GM12878 (cell line): ENCODE data around the gene BDH1. TPM values are rescaled to one million over a fixed set of nuclear protein-coding genes. Genes with fewer than 3 reads are reported as not detected.

Experiments used
- ATAC-seq: fragments of 200-7000 bp; cut with Tn5 transposase; 3 replicates; pipeline ENCODE4 v1.9.1; 2020; ENCODE audit warnings: mild to moderate bottlenecking, moderate library complexity
- BruUV-seq: library from RNA; stranded (reverse); fragments of 400-500 nt; replicated peaks from 2 replicates; lab custom pipeline; 2021; lab: Mats Ljungman, UMichigan
- CTCF ChIA-PET: fragments of 300-600 bp; sonication (Branson Sonifier 250); formaldehyde crosslinking; extraction: SDS; loops from one replicate; lab custom pipeline; 2021; ENCODE audit warnings: inconsistent platforms; lab: Yijun Ruan, JAX
- POLR2A ChIA-PET: fragments of 350-600 bp; formaldehyde crosslinking; extraction: SDS; loops from one replicate; lab custom pipeline; 2021; ENCODE audit warnings: inconsistent platforms; lab: Charles Lee
- RAD21 ChIA-PET: fragments of 300-600 bp; sonication (Branson Sonifier 250); formaldehyde crosslinking; loops from one replicate; lab custom pipeline; 2023; ENCODE audit warnings: antibody characterized with exemption; ENCODE audit not compliant: unreplicated experiment; lab: Charles Lee
- SMC1A ChIA-PET: fragments of 300-600 bp; sonication (Branson Sonifier 250); formaldehyde crosslinking; loops from one replicate; lab custom pipeline; 2023; ENCODE audit not compliant: unreplicated experiment, uncharacterized antibody; lab: Charles Lee
- DNase-seq: peaks from one replicate; pipeline ENCODE4 v3.0.0-alpha.2; 2011; ENCODE audit warnings: low read depth, low spot score
- FAIRE-seq: peaks from 3 replicates; lab custom pipeline; 2011; peaks lifted over from hg19 to GRCh38; lab: Jason Lieb, UNC
- H2AFZ ChIP-seq: 2 replicates; pipeline ENCODE4 v1.6.0; 2011; ENCODE audit warnings: low read depth, low read length, control low read depth; ENCODE audit not compliant: control insufficient read depth
- H3K27ac ChIP-seq: 2 replicates; pipeline ENCODE4 v1.5.1; 2011; ENCODE audit warnings: control low read depth; ENCODE audit not compliant: control insufficient read depth, insufficient read depth
- H3K27me3 ChIP-seq, 2 experiments: replicated peaks in 1 of 2; 2 replicates each; pipeline versions ENCODE4 v1.6.0 to v1.6.1; 2011; ENCODE audit warnings: low read length in 1 of 2; ENCODE audit not compliant: control insufficient read depth in 2 of 2, insufficient read depth in 2 of 2
- H3K36me3 ChIP-seq, 2 experiments: 2 replicates each; pipeline ENCODE4 v1.5.1; 2011; ENCODE audit warnings: low read length in 1 of 2; ENCODE audit not compliant: control insufficient read depth in 2 of 2, insufficient read depth in 2 of 2
- H3K4me1 ChIP-seq: 2 replicates; pipeline ENCODE4 v1.6.1; 2011; ENCODE audit warnings: mild to moderate bottlenecking, low read length, moderate library complexity, mixed read lengths; ENCODE audit not compliant: control insufficient read depth, insufficient read depth
- H3K4me2 ChIP-seq: 2 replicates; pipeline ENCODE4 v1.6.0; 2011; ENCODE audit warnings: control low read depth; ENCODE audit not compliant: control insufficient read depth, insufficient read depth
- H3K4me3 ChIP-seq: fragments of 200-600 bp; sonication (generic); 2 replicates; pipeline ENCODE4 v1.5.1; 2016
- H3K79me2 ChIP-seq: 2 replicates; pipeline ENCODE4 v1.6.0; 2011; ENCODE audit warnings: low read length; ENCODE audit not compliant: control insufficient read depth, insufficient read depth
- H3K9ac ChIP-seq: 2 replicates; pipeline ENCODE4 v1.8.0; 2011; ENCODE audit warnings: low read length, control low read depth, mixed read lengths; ENCODE audit not compliant: control insufficient read depth, insufficient read depth
- H3K9me3 ChIP-seq: replicated peaks from 3 replicates; pipeline ENCODE4 v1.5.1; 2011; ENCODE audit warnings: mild to moderate bottlenecking, low read length; ENCODE audit not compliant: control insufficient read depth, insufficient read depth
- H4K20me1 ChIP-seq: 2 replicates; pipeline ENCODE4 v1.6.0; 2011; ENCODE audit not compliant: control insufficient read depth, insufficient read depth
- ASH2L ChIP-seq: fragments of 300-600, 200-600 bp; sonication (generic); IDR thresholded peaks from 2 replicates; pipeline ENCODE4 v1.6.1; 2017; ENCODE audit warnings: low read depth, mild to moderate bottlenecking, borderline replicate concordance
- BMI1 ChIP-seq: fragments of 450-650 bp; IDR thresholded peaks from 2 replicates; pipeline ENCODE4 v1.6.1; 2016; ENCODE audit warnings: mild to moderate bottlenecking, moderate library complexity, borderline replicate concordance
- E2F8 ChIP-seq: fragments of 450-650 bp; IDR thresholded peaks from 2 replicates; pipeline ENCODE4 v1.6.1; 2018; ENCODE audit warnings: mild to moderate bottlenecking, low read depth, moderate library complexity; ENCODE audit not compliant: partially characterized antibody
- EP300 ChIP-seq, 2 experiments: fragments of 150-350 bp in 1 of 2; IDR thresholded peaks; 2 replicates each; pipeline ENCODE4 v1.6.1; 2011 to 2012; ENCODE audit warnings: low read depth in 2 of 2, low read length in 2 of 2, borderline replicate concordance in 1 of 2, improper control_type of control experiment in 1 of 2, inconsistent platforms in 1 of 2; ENCODE audit not compliant: control insufficient read depth in 1 of 2
- EZH2 ChIP-seq: IDR thresholded peaks from 2 replicates; pipeline ENCODE4 v1.6.1; 2012; ENCODE audit warnings: low read depth, mild to moderate bottlenecking, control low read depth, inconsistent platforms, low read length, borderline replicate concordance; ENCODE audit not compliant: control insufficient read depth
- POLR2AphosphoS5 ChIP-seq: IDR thresholded peaks from 2 replicates; pipeline ENCODE4 v1.6.1; 2011; ENCODE audit warnings: mild to moderate bottlenecking, low read length, inconsistent platforms
- WGBS: methylation state at CpG from one replicate; pipeline ENCODE4 v1.1.6; 2016; ENCODE audit warnings: low lambda C conversion rate; ENCODE audit not compliant: insufficient replicate concordance, insufficient coverage; ENCODE audit errors: missing lambda C conversion rate; 5-methylcytosine and 5-hydroxymethylcytosine counted together
- in situ Hi-C: fragments of 300-500 bp; cut with MboI; formaldehyde crosslinking; loops from 9 replicates; pipeline ENCODE4 v1.14.3; 2018; ENCODE audit warnings: mixed read lengths
- intact Hi-C: fragments of 100-400 bp; cut with micrococcal nuclease; formaldehyde crosslinking; loops from one replicate; pipeline ENCODE4 v1.14.2; 2022; ENCODE audit not compliant: unreplicated experiment
- polyA plus RNA-seq, 11 experiments: library from polyadenylated mRNA; depleted of rRNA in 4 of 11; unstranded in 6 of 11; stranded (reverse) in 5 of 11; fragments of >200 nt; fragmentation: Nextera tagmentation in 4 of 11; fragmentation: Illumina TruSeq in 1 of 11; extraction: Ambion mirVana in 4 of 11; extraction: Trizol in 1 of 11; gene quantifications; 1 replicate in 1 of 11; 2 replicates in 10 of 11; pipeline versions ENCODE4 v1.2.1 to v1.2.3, GENCODE V29; 2011 to 2016; ENCODE audit warnings: inconsistent platforms in 2 of 11, missing spikeins in 2 of 11, low read depth in 1 of 11
- total RNA-seq, 4 experiments: library from RNA; depleted of rRNA in 3 of 4; stranded (reverse); fragments of >200 nt in 3 of 4; fragmentation: Illumina TruSeq in 1 of 4; extraction: Trizol in 1 of 4; gene quantifications; 2 replicates each; pipeline versions ENCODE4 v1.2.1 to v1.2.3, GENCODE V29; 2013 to 2021
- TF ChIP-seq, protein P1 (sequence below): fragments of 450-650 bp; IDR thresholded peaks from 2 replicates; pipeline ENCODE4 v1.6.1; 2016; ENCODE audit warnings: mild to moderate bottlenecking

Gene BDH1
- total and polyA plus RNA-seq, 10 of the 15 experiments (the other 5 are each of a cell fraction or from before 2014, with no cell fraction given): 11.3 to 84.5 (median 60.3) TPM

DNA sequence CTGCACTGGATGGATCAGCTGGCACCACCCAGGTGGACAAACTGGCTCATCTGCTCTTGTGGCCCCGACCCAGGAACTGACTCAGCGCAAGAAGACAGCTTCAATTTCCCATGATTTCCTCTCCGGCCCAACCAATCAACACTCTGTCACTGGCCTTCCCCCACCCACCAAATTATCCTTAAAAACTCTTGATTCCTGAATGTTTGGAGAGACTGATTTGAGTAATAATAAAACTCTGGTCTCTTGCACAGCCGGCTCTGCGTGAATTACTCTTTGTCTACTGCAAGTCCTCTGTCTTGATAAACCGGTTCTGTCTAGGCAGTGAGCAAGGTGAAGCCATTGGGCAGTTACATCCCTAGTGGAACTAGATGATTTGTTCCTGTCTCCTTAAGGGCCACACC, 16.1 kb downstream of the BDH1 start:
- no peak overlapping the region for H3K4me3 ChIP-seq
- no peak for DNase-seq
- H3K9me3 ChIP-seq: no peaks in the 10 kb centered on the region
- H3K4me2 ChIP-seq: no peak overlapping the region
- peaks cover 4 to 9% of the 10 kb centered on the region in 2 experiments; a peak in 3 of 4 replicates for H3K36me3 ChIP-seq
- RAD21 ChIA-PET: no interaction called here
- SMC1A ChIA-PET: no interaction called here
- no peak overlapping the region for H2AFZ ChIP-seq
- no peaks in the 10 kb centered on the region for H3K27me3 ChIP-seq
- in situ Hi-C loops: no loop called here
- H3K79me2 ChIP-seq: no peaks in the 10 kb centered on the region
- 98% methylated on average over 6 of the region's 6 CpGs for WGBS
- no peaks in the 10 kb centered on the region for H3K4me1 ChIP-seq
- POLR2A ChIA-PET: no interaction called here
- H3K9ac ChIP-seq: no peak overlapping the region
- no peaks in the 10 kb centered on the region for H4K20me1 ChIP-seq
- ATAC-seq: no peak
- H3K27ac ChIP-seq: no peak overlapping the region
- intact Hi-C loops: no loop called here
- BruUV-seq: no TSS peak
- FAIRE-seq: no peak
- no peak for TF ChIP-seq BMI1
- TF ChIP-seq ASH2L: no peak
- TF ChIP-seq, protein P1, sequence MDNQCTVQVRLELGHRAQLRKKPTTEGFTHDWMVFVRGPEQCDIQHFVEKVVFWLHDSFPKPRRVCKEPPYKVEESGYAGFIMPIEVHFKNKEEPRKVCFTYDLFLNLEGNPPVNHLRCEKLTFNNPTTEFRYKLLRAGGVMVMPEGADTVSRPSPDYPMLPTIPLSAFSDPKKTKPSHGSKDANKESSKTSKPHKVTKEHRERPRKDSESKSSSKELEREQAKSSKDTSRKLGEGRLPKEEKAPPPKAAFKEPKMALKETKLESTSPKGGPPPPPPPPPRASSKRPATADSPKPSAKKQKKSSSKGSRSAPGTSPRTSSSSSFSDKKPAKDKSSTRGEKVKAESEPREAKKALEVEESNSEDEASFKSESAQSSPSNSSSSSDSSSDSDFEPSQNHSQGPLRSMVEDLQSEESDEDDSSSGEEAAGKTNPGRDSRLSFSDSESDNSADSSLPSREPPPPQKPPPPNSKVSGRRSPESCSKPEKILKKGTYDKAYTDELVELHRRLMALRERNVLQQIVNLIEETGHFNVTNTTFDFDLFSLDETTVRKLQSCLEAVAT: no peak
- no peak for TF ChIP-seq EZH2
- TF ChIP-seq EP300 (IDR thresholded peaks at IDR 0.05; ENCODE audit: borderline replicate concordance in 1 of 2, control insufficient read depth in 1 of 2, low read depth in 2 of 2, low read length in 2 of 2): no peak
- TF ChIP-seq E2F8: no peak
- TF ChIP-seq POLR2AphosphoS5: no peak
- CTCF ChIA-PET: no interaction called here
